ENCODE data around the gene DMTF1. TPM values are rescaled to one million over a fixed set of nuclear protein-coding genes. Genes with fewer than 3 reads are reported as not detected.

The DMTF1 gene
- total RNA-seq, 1 experiment from 2014 or later: 56.3 TPM

GRCh38 chr7:87111877-87112276 lies 40.4 kb upstream of the DMTF1 start:
- no peak for DNase-seq (ENCODE audit: low read depth, low spot score)
- BruUV-seq (replicated peaks): no TSS peak
- Histone ChIP-seq H2AFZ (ENCODE audit: low read depth, low read length, poor library complexity, severe bottlenecking) (no peak overlapping the region), H3K9me2 (ENCODE audit: insufficient read depth) (no peaks in the 10 kb centered on the region), H3K27me3 (ENCODE audit: insufficient read depth, low read length) (no peaks in the 10 kb centered on the region), H3K79me2 (ENCODE audit: insufficient read depth, low read length) (no peaks in the 10 kb centered on the region), H3K4me1 (ENCODE audit: control insufficient read depth in 1 of 2, insufficient read depth in 2 of 2, low read length in 2 of 2) (no peaks in the 10 kb centered on the region), H3K4me2 (ENCODE audit: low read length) (no peak overlapping the region), H3K9ac (ENCODE audit: low read length) (no peak overlapping the region), H4K20me1 (ENCODE audit: insufficient read depth) (no peaks in the 10 kb centered on the region), H3K27ac (ENCODE audit: low read depth, low read length) (no peak overlapping the region), H3K4me3 (replicated peaks in 1 of 2; ENCODE audit: low read depth in 1 of 2, low read length in 2 of 2) (no peak overlapping the region), H3K9me3 (ENCODE audit: control insufficient read depth in 1 of 2, insufficient read depth in 1 of 2, low read depth in 1 of 2, low read length in 2 of 2) (no peaks in the 10 kb centered on the region), H3K36me3 (ENCODE audit: control insufficient read depth in 1 of 2, insufficient read depth in 2 of 2, low read length in 2 of 2) (no peaks in the 10 kb centered on the region)
- TF ChIP-seq EZH2 (IDR thresholded peaks at IDR 0.05) (no peak), CBX3 (IDR thresholded peaks at IDR 0.05; ENCODE audit: low read depth) (no peak), SIN3A (IDR thresholded peaks at IDR 0.05; ENCODE audit: low read depth) (no peak), SP1 (IDR thresholded peaks at IDR 0.05; ENCODE audit: low read depth) (no peak), REST (IDR thresholded peaks at IDR 0.05; ENCODE audit: low read depth) (no peak), FOSL1 (IDR thresholded peaks at IDR 0.05; ENCODE audit: low read depth) (no peak), JUND (IDR thresholded peaks at IDR 0.05) (no peak), ZFX (IDR thresholded peaks at IDR 0.05) (no peak), YY1 (IDR thresholded peaks at IDR 0.05; ENCODE audit: extremely low read depth, insufficient replicate concordance, low read depth, low read length) (no peak), POLR2AphosphoS5 (IDR thresholded peaks at IDR 0.05; ENCODE audit: low read depth, low read length) (no peak)
- ATAC-seq: no peak
- ChIA-PET POLR2A (no interaction called here), CTCF (no interaction called here), RAD21 (ENCODE audit: low non-redundant PET in 1 of 2, low total read pairs in 2 of 2, uncharacterized antibody in 2 of 2, unreplicated experiment in 2 of 2) (no interaction called here)
- intact Hi-C loops (cut with micrococcal nuclease): no loop called here
